Adrenal gland (tissue), 5 donors: ENCODE measurements around the gene EXTL1.

Experiments
- CTCF ChIP-seq, 6 experiments: fragments of 450-650 bp in 4 of 6; fragments of 200-600 bp in 2 of 6; sonication (generic) in 1 of 6; IDR thresholded peaks; 1 replicate in 5 of 6; 2 replicates in 1 of 6; pipeline versions ENCODE4 v1.5.1 to v1.8.0; 2016 to 2021; ENCODE audit warnings: antibody characterized with exemption in 6 of 6, mild to moderate bottlenecking in 2 of 6, moderate library complexity in 1 of 6
- POLR2A ChIP-seq, 2 donors: fragments of 450-650 bp; IDR thresholded peaks; one replicate each; pipeline ENCODE4 v1.6.1; 2017; ENCODE audit warnings: antibody characterized with exemption in 2 of 2, mild to moderate bottlenecking in 2 of 2, moderate library complexity in 1 of 2
- donor health status: DM: no; HTN: no; CAD: no.

GRCh38 chr1:26025060-26025459 lies 3.5 kb downstream of the EXTL1 start:
- TF ChIP-seq POLR2A (IDR thresholded peaks at IDR 0.05) (no peak), CTCF (IDR thresholded peaks at IDR 0.05) (no peak)
